ENCODE results near the gene TMEM269.

- TF ChIP-seq RBAK (tag by site-specific recombination; IDR thresholded peaks at IDR 0.05), result no peak
- TF ChIP-seq ZNF24 (tag by site-specific recombination; IDR thresholded peaks at IDR 0.05), result no peak
- no peak for TF ChIP-seq ZNF426 (tag by site-specific recombination; IDR thresholded peaks at IDR 0.05)
- no peak for TF ChIP-seq ZNF549 (tag by site-specific recombination; IDR thresholded peaks at IDR 0.05)
- TF ChIP-seq ZNF362 (tag by site-specific recombination; IDR thresholded peaks at IDR 0.05), result no peak
- TF ChIP-seq ZFP37 (tag by site-specific recombination; IDR thresholded peaks at IDR 0.05), result no peak
- no peak for TF ChIP-seq ZNF239 (tag by site-specific recombination; IDR thresholded peaks at IDR 0.05)
- TF ChIP-seq IKZF3 (tag by site-specific recombination; IDR thresholded peaks at IDR 0.05), result no peak
- TF ChIP-seq TCF7L2 (IDR thresholded peaks at IDR 0.05; ENCODE audit: borderline replicate concordance, low read depth, low read length), result no peak
- TF ChIP-seq ZNF843 (tag by site-specific recombination; IDR thresholded peaks at IDR 0.05), result no peak
Measured at GRCh38 chr1:42743317-42744147, 41.3 kb upstream of the TMEM269 start.
